Subcutaneous abdominal adipose tissue (tissue), 5 donors: ENCODE data around the gene SLC16A4.

Experiments used
- H3K27ac ChIP-seq: one replicate; pipeline ENCODE4 v1.7.0; 2013; ENCODE audit warnings: low read depth, mild to moderate bottlenecking, inconsistent platforms, low read length, moderate library complexity
- H3K27me3 ChIP-seq, 5 donors: one replicate each; pipeline ENCODE4 v1.7.0; 2013; ENCODE audit warnings: low read length in 5 of 5, inconsistent platforms in 1 of 5; ENCODE audit not compliant: control insufficient read depth in 5 of 5, insufficient read depth in 4 of 5
- H3K36me3 ChIP-seq, 5 donors: one replicate each; pipeline ENCODE4 v1.7.0; 2013; ENCODE audit warnings: low read length in 5 of 5; ENCODE audit not compliant: control insufficient read depth in 5 of 5, insufficient read depth in 5 of 5
- H3K4me1 ChIP-seq, 5 donors: one replicate each; pipeline ENCODE4 v1.7.0; 2013; ENCODE audit warnings: low read length in 5 of 5, mild to moderate bottlenecking in 3 of 5, moderate library complexity in 1 of 5; ENCODE audit not compliant: control insufficient read depth in 5 of 5, insufficient read depth in 5 of 5
- H3K4me3 ChIP-seq, 5 donors: one replicate each; pipeline ENCODE4 v1.7.0; 2013; ENCODE audit warnings: low read length in 5 of 5, low read depth in 1 of 5
- H3K9ac ChIP-seq, 5 donors: one replicate each; pipeline ENCODE4 v1.7.0; 2013; ENCODE audit warnings: low read length in 5 of 5, mild to moderate bottlenecking in 4 of 5, moderate library complexity in 3 of 5
- H3K9me3 ChIP-seq, 5 donors: one replicate each; pipeline ENCODE4 v1.7.0; 2013; ENCODE audit warnings: low read length in 5 of 5; ENCODE audit not compliant: control insufficient read depth in 5 of 5
- donor health status: healthy.
- donor health status: healthy.
- donor health status: healthy.
- donor health status: healthy.
- donor health status: healthy.

SLC16A4 gene

GRCh38 chr1:110393691-110394492, 3.1 kb upstream of the SLC16A4 start:
- no peaks in the 10 kb centered on the region for H3K9me3 ChIP-seq
- H3K4me3 ChIP-seq = no peak overlapping the region
- H3K9ac ChIP-seq = no peak overlapping the region
- H3K36me3 ChIP-seq = peaks cover 0 to 25% (median 9%) of the 10 kb centered on the region in 5 donors
- H3K4me1 ChIP-seq = peaks cover 3 to 34% (median 27%) of the 10 kb centered on the region in 5 donors
- H3K27ac ChIP-seq = peak overlapping the region; percentile 13
- no peaks in the 10 kb centered on the region for H3K27me3 ChIP-seq

GRCh38 chr1:110393286-110393685, 2.5 kb upstream of the SLC16A4 start:
- Histone ChIP-seq H3K9me3 (no peaks in the 10 kb centered on the region), H3K36me3 (peaks cover 0 to 21% (median 4%) of the 10 kb centered on the region in 5 donors), H3K4me1 (peaks cover 3 to 35% (median 28%) of the 10 kb centered on the region in 5 donors), H3K9ac (no peak overlapping the region), H3K27me3 (no peaks in the 10 kb centered on the region), H3K27ac (no peak overlapping the region), H3K4me3 (no peak overlapping the region)

- peak overlapping the region in 2 of 5 donors; percentile 30 to 52 for H3K9ac ChIP-seq
Measured at GRCh38 chr1:110390096-110390495, 730 bp downstream of the SLC16A4 start.

GRCh38 chr1:110387048-110387754, 3.6 kb downstream of the SLC16A4 start:
- H3K9ac ChIP-seq = no peak overlapping the region
- no peak overlapping the region for H3K4me3 ChIP-seq
- peaks cover 0 to 39% (median 29%) of the 10 kb centered on the region in 5 donors for H3K4me1 ChIP-seq
- H3K27ac ChIP-seq = peak overlapping the region; percentile 25
- H3K27me3 ChIP-seq = no peaks in the 10 kb centered on the region
- no peaks in the 10 kb centered on the region for H3K9me3 ChIP-seq
- peaks cover 0 to 10% (median 3%) of the 10 kb centered on the region in 5 donors for H3K36me3 ChIP-seq

More at GRCh38 chr1:110390096-110390495, 730 bp downstream of the SLC16A4 start:
- Histone ChIP-seq H3K4me1 (peaks cover 3 to 37% (median 28%) of the 10 kb centered on the region in 5 donors), H3K27ac (peak overlapping the region; percentile 48), H3K36me3 (peaks cover under 1 to 17% (median 2%) of the 10 kb centered on the region in 5 donors), H3K4me3 (peak overlapping the region in 3 of 5 donors; percentile 3 to 13 (median 4)), H3K9me3 (no peaks in the 10 kb centered on the region), H3K27me3 (no peaks in the 10 kb centered on the region)

- H3K27me3 ChIP-seq = no peaks in the 10 kb centered on the region
- H3K4me3 ChIP-seq = no peak overlapping the region
- peaks cover 2 to 37% (median 28%) of the 10 kb centered on the region in 5 donors for H3K4me1 ChIP-seq
- no peak overlapping the region for H3K27ac ChIP-seq
- no peak overlapping the region for H3K9ac ChIP-seq
- no peaks in the 10 kb centered on the region for H3K9me3 ChIP-seq
- H3K36me3 ChIP-seq = peaks cover 0 to 10% (median 3%) of the 10 kb centered on the region in 5 donors
Measured at GRCh38 chr1:110385369-110385768, 5.5 kb downstream of the SLC16A4 start.

GRCh38 chr1:110384581-110385321, 6.1 kb downstream of the SLC16A4 start:
- Histone ChIP-seq H3K27ac (no peak overlapping the region), H3K36me3 (peaks cover 0 to 10% (median 3%) of the 10 kb centered on the region in 5 donors), H3K9ac (no peak overlapping the region), H3K9me3 (no peaks in the 10 kb centered on the region), H3K4me3 (no peak overlapping the region), H3K4me1 (peaks cover 2 to 39% (median 29%) of the 10 kb centered on the region in 5 donors), H3K27me3 (no peaks in the 10 kb centered on the region)

- Histone ChIP-seq H3K9ac (peak overlapping the region in 2 of 5 donors; percentile 46 to 60), H3K4me1 (peaks cover 2 to 29% (median 20%) of the 10 kb centered on the region in 5 donors), H3K4me3 (peak overlapping the region in 3 of 5 donors; percentile 6 to 42 (median 29)), H3K27me3 (no peaks in the 10 kb centered on the region), H3K27ac (peak overlapping the region; percentile 19), H3K36me3 (peaks cover 2 to 13% (median 8%) of the 10 kb centered on the region in 5 donors), H3K9me3 (no peaks in the 10 kb centered on the region)
Measured at GRCh38 chr1:110383251-110383990, 7.4 kb downstream of the SLC16A4 start.

- H3K9me3 ChIP-seq = no peaks in the 10 kb centered on the region
- H3K27ac ChIP-seq = peak overlapping the region; percentile 78
- H3K36me3 ChIP-seq = peaks cover 17 to 25% (median 23%) of the 10 kb centered on the region in 5 donors
Measured at GRCh38 chr1:110380672-110381283, 10.0 kb downstream of the SLC16A4 start.

GRCh38 chr1:110375490-110375889, 15.3 kb downstream of the SLC16A4 start:
- Histone ChIP-seq H3K9ac (peak overlapping the region in 1 of 5 donors; percentile 40), H3K4me3 (no peak overlapping the region), H3K36me3 (peaks cover 18 to 38% (median 31%) of the 10 kb centered on the region in 5 donors), H3K27me3 (no peaks in the 10 kb centered on the region), H3K9me3 (no peaks in the 10 kb centered on the region), H3K4me1 (peaks cover 0 to 10% (median 4%) of the 10 kb centered on the region in 5 donors), H3K27ac (peak overlapping the region; percentile 23)

More at GRCh38 chr1:110380672-110381283, 10.0 kb downstream of the SLC16A4 start:
- H3K4me1 ChIP-seq = peaks cover 2 to 29% (median 20%) of the 10 kb centered on the region in 5 donors
- H3K4me3 ChIP-seq = peak overlapping the region in 1 of 5 donors; percentile 11
- no peaks in the 10 kb centered on the region for H3K27me3 ChIP-seq
- peak overlapping the region in 1 of 5 donors; percentile 33 for H3K9ac ChIP-seq
